Measurements from ENCODE around the gene CFTR. TPM values are rescaled to one million over a fixed set of nuclear protein-coding genes. Genes with fewer than 3 reads are reported as not detected.

CFTR gene
- total RNA-seq, 1 donor from 2014 or later, result 11.0 TPM

- DNase-seq (ENCODE audit: extremely low spot score, unreplicated experiment), result no peak
- TF ChIP-seq CTCF (conservative IDR thresholded peaks at IDR 0.05), result no peak
- H3K27me3 Mint-ChIP-seq, result no peaks in the 10 kb centered on the region
- H3K9me3 Mint-ChIP-seq, result no peaks in the 10 kb centered on the region
- H3K4me1 Mint-ChIP-seq (ENCODE audit: unreplicated experiment), result no peaks in the 10 kb centered on the region
- peaks cover 3% of the 10 kb centered on the region for H3K36me3 Mint-ChIP-seq
- H3K4me3 Mint-ChIP-seq, result no peak overlapping the region
- H3K27ac Mint-ChIP-seq, result no peak overlapping the region
Observed at GRCh38 chr7:117656806-117657205, 177.0 kb downstream of the CFTR start.

- Mint-ChIP-seq H3K36me3 (peaks cover 3% of the 10 kb centered on the region), H3K4me1 (ENCODE audit: unreplicated experiment) (peaks cover 8% of the 10 kb centered on the region)
Observed at GRCh38 chr7:117659531-117660011, 179.7 kb downstream of the CFTR start.

GRCh38 chr7:117661328-117661727 is 181.5 kb downstream of the CFTR start:
- Mint-ChIP-seq H3K27ac (no peak overlapping the region), H3K36me3 (peaks cover 3% of the 10 kb centered on the region), H3K9me3 (peaks cover 8% of the 10 kb centered on the region), H3K4me1 (ENCODE audit: unreplicated experiment) (peaks cover 11% of the 10 kb centered on the region), H3K27me3 (no peaks in the 10 kb centered on the region), H3K4me3 (no peak overlapping the region)
- TF ChIP-seq CTCF (conservative IDR thresholded peaks at IDR 0.05), result no peak
- DNase-seq (ENCODE audit: extremely low spot score, unreplicated experiment), result no peak

More at GRCh38 chr7:117659531-117660011, 179.7 kb downstream of the CFTR start:
- no peak for TF ChIP-seq CTCF (conservative IDR thresholded peaks at IDR 0.05)
- Mint-ChIP-seq H3K4me3 (no peak overlapping the region), H3K27me3 (no peaks in the 10 kb centered on the region), H3K9me3 (peaks cover 8% of the 10 kb centered on the region), H3K27ac (no peak overlapping the region)
- DNase-seq (ENCODE audit: extremely low spot score, unreplicated experiment), result no peak

- Mint-ChIP-seq H3K4me3 (no peak overlapping the region), H3K4me1 (ENCODE audit: unreplicated experiment) (peaks cover 17% of the 10 kb centered on the region), H3K9me3 (peaks cover 8% of the 10 kb centered on the region), H3K27me3 (no peaks in the 10 kb centered on the region), H3K27ac (peak overlapping the region; percentile 17), H3K36me3 (no peaks in the 10 kb centered on the region)
- no peak for DNase-seq (ENCODE audit: extremely low spot score, unreplicated experiment)
- no peak for TF ChIP-seq CTCF (conservative IDR thresholded peaks at IDR 0.05)
Observed at GRCh38 chr7:117664047-117664446, 184.2 kb downstream of the CFTR start.

- Mint-ChIP-seq H3K27ac (peak overlapping the region; percentile 88), H3K27me3 (no peaks in the 10 kb centered on the region), H3K4me1 (ENCODE audit: unreplicated experiment) (peaks cover 17% of the 10 kb centered on the region), H3K9me3 (peaks cover 8% of the 10 kb centered on the region), H3K4me3 (no peak overlapping the region), H3K36me3 (no peaks in the 10 kb centered on the region)
- no peak for DNase-seq (ENCODE audit: extremely low spot score, unreplicated experiment)
- no peak for TF ChIP-seq CTCF (conservative IDR thresholded peaks at IDR 0.05)
Observed at GRCh38 chr7:117665368-117665767, 185.5 kb downstream of the CFTR start.

GRCh38 chr7:117666031-117666430 is 186.2 kb downstream of the CFTR start:
- Mint-ChIP-seq H3K9me3 (peaks cover 8% of the 10 kb centered on the region), H3K27me3 (no peaks in the 10 kb centered on the region), H3K4me3 (no peak overlapping the region), H3K36me3 (no peaks in the 10 kb centered on the region), H3K27ac (peak overlapping the region; percentile 88), H3K4me1 (ENCODE audit: unreplicated experiment) (peaks cover 17% of the 10 kb centered on the region)
- no peak for TF ChIP-seq CTCF (conservative IDR thresholded peaks at IDR 0.05)
- DNase-seq (ENCODE audit: extremely low spot score, unreplicated experiment), result no peak
